ENCODE measurements around the gene SPART. TPM values are rescaled to one million over a fixed set of nuclear protein-coding genes. Genes with fewer than 3 reads are reported as not detected.

The SPART gene
- polyA plus RNA-seq, 1 experiment, result 32.7 TPM

GRCh38 chr13:36297366-36298338 is 48.5 kb downstream of the SPART start, which contains the start of gene CCDC169:
Gene CCDC169, minus strand, starts transcription at chr13:36297814. Its CDS starts 95 bp downstream, at chr13:36297719.
- CTCF ChIA-PET, result interaction anchor here (0.6 to 2.2 kb wide), 7 partner anchors 9 to 321 kb away, joined by 3 to 16 read pairs (median 3); partner anchors contain the start of gene SPART
- POLR2A ChIA-PET, result no interaction called here

GRCh38 chr13:36294096-36294495 is 52.1 kb downstream of the SPART start:
- no peak for TF ChIP-seq CTCF (IDR thresholded peaks at IDR 0.05; ENCODE audit: insufficient read depth, low read depth, low read length)
- POLR2A ChIA-PET, result no interaction called here
- DNase-seq (ENCODE audit: low read depth), result no peak
- no peak overlapping the region for H3K4me3 ChIP-seq (ENCODE audit: low read depth, low read length)
- no peaks in the 10 kb centered on the region for H3K27me3 ChIP-seq (ENCODE audit: control insufficient read depth, insufficient read depth, low read length)
- CTCF ChIA-PET, result interaction anchor here (0.6 to 1.2 kb wide), 2 partner anchors 9 to 18 kb away, joined by 4 to 5 read pairs; no protein-coding TSS in a partner anchor
- H3K36me3 ChIP-seq (ENCODE audit: control insufficient read depth, insufficient read depth, low read length), result no peaks in the 10 kb centered on the region

More at GRCh38 chr13:36297366-36298338, 48.5 kb downstream of the SPART start, which contains the start of gene CCDC169:
- DNase-seq (ENCODE audit: low read depth), result no peak
- Histone ChIP-seq H3K4me3 (ENCODE audit: low read depth, low read length) (peak within 1 kb of the TSS; percentile 61), H3K36me3 (ENCODE audit: control insufficient read depth, insufficient read depth, low read length) (no peaks in the 10 kb centered on the region), H3K27me3 (ENCODE audit: control insufficient read depth, insufficient read depth, low read length) (no peaks in the 10 kb centered on the region)
- TF ChIP-seq CTCF (IDR thresholded peaks at IDR 0.05; ENCODE audit: insufficient read depth, low read depth, low read length), result no peak

GRCh38 chr13:36293497-36293896 is 52.7 kb downstream of the SPART start:
- no peak overlapping the region for H3K4me3 ChIP-seq (ENCODE audit: low read depth, low read length)
- POLR2A ChIA-PET, result no interaction called here
- no peaks in the 10 kb centered on the region for H3K36me3 ChIP-seq (ENCODE audit: control insufficient read depth, insufficient read depth, low read length)
- TF ChIP-seq CTCF (IDR thresholded peaks at IDR 0.05; ENCODE audit: insufficient read depth, low read depth, low read length), result no peak
- no peak for DNase-seq (ENCODE audit: low read depth)
- no peaks in the 10 kb centered on the region for H3K27me3 ChIP-seq (ENCODE audit: control insufficient read depth, insufficient read depth, low read length)
- CTCF ChIA-PET, result interaction anchor here (0.6 to 1.4 kb wide), 3 partner anchors 9 to 443 kb away, joined by 3 to 5 read pairs (median 4); no protein-coding TSS in a partner anchor

- Histone ChIP-seq H3K36me3 (ENCODE audit: control insufficient read depth, insufficient read depth, low read length) (no peaks in the 10 kb centered on the region), H3K27me3 (ENCODE audit: control insufficient read depth, insufficient read depth, low read length) (no peaks in the 10 kb centered on the region), H3K4me3 (ENCODE audit: low read depth, low read length) (no peak overlapping the region)
- DNase-seq (ENCODE audit: low read depth), result no peak
- ChIA-PET CTCF (no interaction called here), POLR2A (no interaction called here)
- no peak for TF ChIP-seq CTCF (IDR thresholded peaks at IDR 0.05; ENCODE audit: insufficient read depth, low read depth, low read length)
Observed at GRCh38 chr13:36288794-36289391, 57.3 kb downstream of the SPART start.

- no peak for DNase-seq (ENCODE audit: low read depth)
- Histone ChIP-seq H3K27me3 (ENCODE audit: control insufficient read depth, insufficient read depth, low read length) (no peaks in the 10 kb centered on the region), H3K36me3 (ENCODE audit: control insufficient read depth, insufficient read depth, low read length) (no peaks in the 10 kb centered on the region), H3K4me3 (ENCODE audit: low read depth, low read length) (no peak overlapping the region)
- POLR2A ChIA-PET, result no interaction called here
- no peak for TF ChIP-seq CTCF (IDR thresholded peaks at IDR 0.05; ENCODE audit: insufficient read depth, low read depth, low read length)
- CTCF ChIA-PET, result interaction anchor here (5.2 to 15.4 kb wide), 2 partner anchors 309 to 449 kb away, joined by 57 to 296 read pairs; no protein-coding TSS in a partner anchor
Observed at GRCh38 chr13:36286006-36286405, 60.2 kb downstream of the SPART start.
